Measurements from ENCODE around the gene SRSF12. TPM values are rescaled to one million over a fixed set of nuclear protein-coding genes. Genes with fewer than 3 reads are reported as not detected.

Gene SRSF12
- total RNA-seq, 1 donor from 2014 or later = 14.7 TPM

- H3K36me3 Mint-ChIP-seq = peaks cover under 1% of the 10 kb centered on the region
- H3K9me3 Mint-ChIP-seq = no peaks in the 10 kb centered on the region
- H3K4me1 Mint-ChIP-seq = peaks cover 43% of the 10 kb centered on the region
- TF ChIP-seq, protein P1, sequence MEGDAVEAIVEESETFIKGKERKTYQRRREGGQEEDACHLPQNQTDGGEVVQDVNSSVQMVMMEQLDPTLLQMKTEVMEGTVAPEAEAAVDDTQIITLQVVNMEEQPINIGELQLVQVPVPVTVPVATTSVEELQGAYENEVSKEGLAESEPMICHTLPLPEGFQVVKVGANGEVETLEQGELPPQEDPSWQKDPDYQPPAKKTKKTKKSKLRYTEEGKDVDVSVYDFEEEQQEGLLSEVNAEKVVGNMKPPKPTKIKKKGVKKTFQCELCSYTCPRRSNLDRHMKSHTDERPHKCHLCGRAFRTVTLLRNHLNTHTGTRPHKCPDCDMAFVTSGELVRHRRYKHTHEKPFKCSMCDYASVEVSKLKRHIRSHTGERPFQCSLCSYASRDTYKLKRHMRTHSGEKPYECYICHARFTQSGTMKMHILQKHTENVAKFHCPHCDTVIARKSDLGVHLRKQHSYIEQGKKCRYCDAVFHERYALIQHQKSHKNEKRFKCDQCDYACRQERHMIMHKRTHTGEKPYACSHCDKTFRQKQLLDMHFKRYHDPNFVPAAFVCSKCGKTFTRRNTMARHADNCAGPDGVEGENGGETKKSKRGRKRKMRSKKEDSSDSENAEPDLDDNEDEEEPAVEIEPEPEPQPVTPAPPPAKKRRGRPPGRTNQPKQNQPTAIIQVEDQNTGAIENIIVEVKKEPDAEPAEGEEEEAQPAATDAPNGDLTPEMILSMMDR (IDR thresholded peaks at IDR 0.05; ENCODE audit: unreplicated experiment) = no peak
- peak overlapping the region; percentile 87 for H3K27ac Mint-ChIP-seq
- H3K27me3 Mint-ChIP-seq (ENCODE audit: low read depth) = no peaks in the 10 kb centered on the region
- DNase-seq (ENCODE audit: low spot score in 2 of 2, unreplicated experiment in 2 of 2) = no peak
- H3K4me3 Mint-ChIP-seq = peak overlapping the region; percentile 22
Measured at GRCh38 chr6:89144354-89144906, 26.6 kb upstream of the SRSF12 start.

GRCh38 chr6:89140347-89141156 lies 22.7 kb upstream of the SRSF12 start:
- TF ChIP-seq, protein P1 (IDR thresholded peaks at IDR 0.05; ENCODE audit: unreplicated experiment) = no peak
- H3K4me3 Mint-ChIP-seq = no peak overlapping the region
- H3K27ac Mint-ChIP-seq = peak overlapping the region; percentile 44
- no peaks in the 10 kb centered on the region for H3K36me3 Mint-ChIP-seq
- no peaks in the 10 kb centered on the region for H3K27me3 Mint-ChIP-seq (ENCODE audit: low read depth)
- no peak for DNase-seq (ENCODE audit: low spot score in 2 of 2, unreplicated experiment in 2 of 2)
- no peaks in the 10 kb centered on the region for H3K9me3 Mint-ChIP-seq
- peaks cover 36% of the 10 kb centered on the region for H3K4me1 Mint-ChIP-seq

DNA sequence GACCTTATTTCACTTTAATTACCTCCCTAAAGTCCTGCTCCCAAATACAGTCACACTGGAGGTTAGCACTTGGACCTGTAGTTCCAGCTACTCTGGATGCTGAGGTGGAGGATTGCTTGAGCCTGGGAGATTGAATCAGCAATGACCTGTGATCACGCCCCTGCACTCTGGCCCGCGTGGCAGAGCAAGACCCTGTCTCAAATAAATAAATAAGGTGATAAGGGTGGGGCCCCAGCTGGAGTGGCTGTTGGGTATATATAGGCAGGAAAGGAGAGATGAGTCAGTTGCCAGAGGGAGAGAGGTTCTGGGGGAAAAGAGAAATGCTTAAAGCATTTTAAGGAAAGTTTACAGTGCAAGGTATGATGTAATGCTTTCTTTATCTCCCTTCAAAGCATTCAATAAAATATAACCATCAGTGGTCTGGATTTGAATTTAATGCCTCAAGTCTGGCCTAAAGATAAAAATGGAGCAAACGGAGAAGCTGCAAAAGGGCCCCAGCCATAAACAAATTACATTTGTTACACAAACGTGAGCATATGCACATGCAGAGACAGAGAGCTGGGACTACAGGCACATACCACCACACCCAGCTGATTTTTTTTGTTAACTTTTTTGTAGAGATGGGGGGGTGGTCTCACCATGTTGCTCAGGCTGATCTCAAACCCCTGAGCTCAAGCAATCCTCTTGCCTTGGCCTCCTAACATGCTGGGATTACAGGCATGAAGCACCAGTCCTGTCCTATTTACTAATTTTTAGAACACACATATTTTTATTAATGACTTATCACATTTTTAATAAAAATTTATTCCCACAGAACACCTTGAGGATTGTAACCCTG lies 21.9 kb upstream of the SRSF12 start:
- Mint-ChIP-seq H3K27ac (peak overlapping the region; percentile 77), H3K9me3 (peaks cover 2% of the 10 kb centered on the region), H3K4me1 (peaks cover 30% of the 10 kb centered on the region), H3K36me3 (no peaks in the 10 kb centered on the region), H3K4me3 (no peak overlapping the region), H3K27me3 (ENCODE audit: low read depth) (no peaks in the 10 kb centered on the region)
- TF ChIP-seq, protein P1 (IDR thresholded peaks at IDR 0.05; ENCODE audit: unreplicated experiment) = no peak
- DNase-seq (ENCODE audit: low spot score in 2 of 2, unreplicated experiment in 2 of 2) = no peak

DNA sequence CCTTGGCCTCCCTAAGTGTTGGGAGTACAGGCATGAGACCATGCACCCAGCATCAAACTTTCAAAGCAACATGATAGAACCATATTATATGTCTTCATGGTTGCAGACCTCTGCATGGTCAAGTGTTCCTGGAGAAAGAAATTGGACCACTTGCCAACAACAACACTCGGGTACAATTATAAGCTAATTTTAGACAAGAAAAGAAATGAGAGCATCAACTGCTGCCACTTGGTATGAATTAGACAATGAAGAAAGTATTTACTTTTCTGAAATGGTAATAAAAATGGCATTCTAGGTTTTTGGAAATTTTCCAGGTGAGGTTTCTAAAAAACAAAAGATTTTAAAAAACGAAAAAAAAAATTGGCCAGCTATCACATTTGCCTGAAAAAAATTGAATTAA lies 20.3 kb upstream of the SRSF12 start:
- Mint-ChIP-seq H3K4me3 (no peak overlapping the region), H3K4me1 (peaks cover 17% of the 10 kb centered on the region), H3K36me3 (peaks cover 4% of the 10 kb centered on the region), H3K9me3 (peaks cover 14% of the 10 kb centered on the region), H3K27me3 (ENCODE audit: low read depth) (peaks cover 2% of the 10 kb centered on the region), H3K27ac (no peak overlapping the region)
- TF ChIP-seq, protein P1 (IDR thresholded peaks at IDR 0.05; ENCODE audit: unreplicated experiment) = no peak
- no peak for DNase-seq (ENCODE audit: low spot score in 2 of 2, unreplicated experiment in 2 of 2)

DNA sequence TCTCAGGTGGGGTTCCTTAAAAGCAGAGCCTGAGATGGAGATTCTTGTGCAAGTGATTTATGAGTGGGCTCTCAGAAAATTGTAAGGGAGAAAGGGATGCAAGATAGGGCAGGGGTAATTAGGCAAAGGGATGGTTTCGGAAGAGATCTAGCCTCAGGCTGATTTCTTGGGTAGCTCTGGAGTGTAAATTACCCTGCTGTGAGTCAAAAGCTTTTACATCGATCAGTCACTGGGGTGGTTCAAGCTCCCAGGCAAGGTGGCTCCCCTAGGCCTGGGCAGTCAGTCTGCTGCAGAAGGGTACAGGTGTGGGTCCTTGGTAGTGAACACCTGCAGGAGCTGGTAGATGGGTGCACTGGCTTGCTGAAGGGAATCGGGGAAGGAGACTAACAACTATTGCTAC lies 16.9 kb upstream of the SRSF12 start:
- H3K36me3 Mint-ChIP-seq = peaks cover 9% of the 10 kb centered on the region

More for the DNA sequence above, 16.9 kb upstream of the SRSF12 start:
- no peak overlapping the region for H3K4me3 Mint-ChIP-seq
- peaks cover 14% of the 10 kb centered on the region for H3K9me3 Mint-ChIP-seq
- no peak overlapping the region for H3K27ac Mint-ChIP-seq
- TF ChIP-seq, protein P1 (IDR thresholded peaks at IDR 0.05; ENCODE audit: unreplicated experiment) = no peak
- no peak for DNase-seq (ENCODE audit: low spot score in 2 of 2, unreplicated experiment in 2 of 2)
- H3K27me3 Mint-ChIP-seq (ENCODE audit: low read depth) = peaks cover 2% of the 10 kb centered on the region
- peaks cover 8% of the 10 kb centered on the region for H3K4me1 Mint-ChIP-seq

Measured in mesothelial cell of epicardium (in vitro differentiated cells).